Activated CD8-positive, alpha-beta T cell treated with anti-CD3 and anti-CD28 coated beads for 36 hours (primary cell): ENCODE data around the gene ACKR3. TPM values are rescaled to one million over a fixed set of nuclear protein-coding genes. Genes with fewer than 3 reads are reported as not detected.

Experiments used
- ATAC-seq: fragments of 200-7000 bp; cut with Tn5 transposase; one replicate; pipeline ENCODE4 v1.10.0; 2021; ENCODE audit warnings: mild to moderate bottlenecking, moderate library complexity
- CTCF ChIA-PET: fragments of 350-600 bp; sonication (Branson Sonifier 250); formaldehyde crosslinking; loops from one replicate; lab custom pipeline; 2021; ENCODE audit warnings: antibody characterized with exemption; lab: Charles Lee
- POLR2A ChIA-PET: fragments of 350-600 bp; sonication (Branson Sonifier 250); formaldehyde crosslinking; loops from one replicate; lab custom pipeline; 2021; ENCODE audit warnings: antibody characterized with exemption; lab: Charles Lee
- DNase-seq: peaks from one replicate; pipeline ENCODE4 v3.0.0-alpha.2; 2020
- H3K27ac Mint-ChIP-seq: one replicate; pipeline ENCODE4 v1.8.0; 2021; ENCODE audit warnings: mild to moderate bottlenecking, mixed read lengths
- H3K27me3 Mint-ChIP-seq: one replicate; pipeline ENCODE4 v1.8.0; 2021; ENCODE audit warnings: mixed read lengths
- H3K36me3 Mint-ChIP-seq: one replicate; pipeline ENCODE4 v1.8.0; 2021; ENCODE audit warnings: low read depth, mixed read lengths
- H3K4me1 Mint-ChIP-seq: one replicate; pipeline ENCODE4 v1.8.0; 2021; ENCODE audit warnings: low read depth, mixed read lengths
- H3K4me3 Mint-ChIP-seq: one replicate; pipeline ENCODE4 v1.8.0; 2021; ENCODE audit warnings: mild to moderate bottlenecking, moderate library complexity, mixed read lengths
- H3K9me3 Mint-ChIP-seq: one replicate; pipeline ENCODE4 v1.8.0; 2021; ENCODE audit warnings: mixed read lengths
- CTCF ChIP-seq: fragments of 200-600 bp; IDR thresholded peaks from one replicate; pipeline ENCODE4 v1.8.0; 2022; ENCODE audit warnings: antibody characterized with exemption, mild to moderate bottlenecking
- intact Hi-C: fragments of 100-400 bp; cut with micrococcal nuclease; formaldehyde crosslinking; loops from one replicate; pipeline ENCODE4 v1.10.0; 2022
- total RNA-seq, 2 experiments: library from RNA; stranded (reverse); gene quantifications; one replicate each; pipeline ENCODE4 v1.2.3, GENCODE V29; 2021

ACKR3 gene
- total RNA-seq, 2 experiments from 2014 or later: 2.4 to 3.4 TPM

- no peak overlapping the region for H3K27ac Mint-ChIP-seq
- POLR2A ChIA-PET: no interaction called here
- H3K36me3 Mint-ChIP-seq: peaks cover 3% of the 10 kb centered on the region
- CTCF ChIA-PET: no interaction called here
- H3K4me3 Mint-ChIP-seq: no peak overlapping the region
- intact Hi-C loops: no loop called here
- DNase-seq: no peak
- H3K9me3 Mint-ChIP-seq: no peaks in the 10 kb centered on the region
- no peak for TF ChIP-seq CTCF
- peaks cover 2% of the 10 kb centered on the region for H3K4me1 Mint-ChIP-seq
- no peak for ATAC-seq
- H3K27me3 Mint-ChIP-seq: no peaks in the 10 kb centered on the region
Measured at GRCh38 chr2:236575510-236575909, 5.9 kb downstream of the ACKR3 start.

- ChIA-PET POLR2A (no interaction called here), CTCF (interaction anchor here (1.3 kb wide), 2 partner anchors 63 to 64 kb away, joined by 5 read pairs; no protein-coding TSS in a partner anchor)
- Mint-ChIP-seq H3K4me3 (no peak overlapping the region), H3K36me3 (peaks cover 9% of the 10 kb centered on the region), H3K4me1 (no peaks in the 10 kb centered on the region), H3K27ac (no peak overlapping the region), H3K9me3 (no peaks in the 10 kb centered on the region), H3K27me3 (no peaks in the 10 kb centered on the region)
- TF ChIP-seq CTCF: no peak
- DNase-seq (no peak), ATAC-seq (no peak)
- intact Hi-C loops: no loop called here
Measured at GRCh38 chr2:236576087-236576486, 6.5 kb downstream of the ACKR3 start.

- Mint-ChIP-seq H3K27ac (no peak overlapping the region), H3K36me3 (peaks cover 10% of the 10 kb centered on the region), H3K27me3 (no peaks in the 10 kb centered on the region), H3K4me1 (no peaks in the 10 kb centered on the region), H3K4me3 (no peak overlapping the region), H3K9me3 (no peaks in the 10 kb centered on the region)
- intact Hi-C loops: no loop called here
- no peak for DNase-seq
- ATAC-seq: no peak
- ChIA-PET POLR2A (no interaction called here), CTCF (interaction anchor here (1.3 kb wide), 2 partner anchors 64 kb away, joined by 5 read pairs; no protein-coding TSS in a partner anchor)
- TF ChIP-seq CTCF: no peak
Measured at GRCh38 chr2:236576953-236577352, 7.3 kb downstream of the ACKR3 start.

GRCh38 chr2:236577481-236578410 is 8.1 kb downstream of the ACKR3 start:
- Mint-ChIP-seq H3K9me3 (no peaks in the 10 kb centered on the region), H3K36me3 (peaks cover 10% of the 10 kb centered on the region), H3K4me1 (no peaks in the 10 kb centered on the region), H3K4me3 (no peak overlapping the region), H3K27me3 (no peaks in the 10 kb centered on the region), H3K27ac (no peak overlapping the region)
- CTCF ChIA-PET: interaction anchor here (0.8 to 1.5 kb wide), 2 partner anchors 8 to 9 kb away, joined by 4 to 5 read pairs; partner anchors contain the start of gene ACKR3
- intact Hi-C loops: no loop called here
- POLR2A ChIA-PET: no interaction called here
- TF ChIP-seq CTCF: no peak
- DNase-seq: no peak
- no peak for ATAC-seq

GRCh38 chr2:236578411-236578846 is 8.8 kb downstream of the ACKR3 start:
- POLR2A ChIA-PET: no interaction called here
- intact Hi-C loops: no loop called here
- ATAC-seq (no peak), DNase-seq (no peak)
- peaks cover 10% of the 10 kb centered on the region for H3K36me3 Mint-ChIP-seq
- H3K27ac Mint-ChIP-seq: no peak overlapping the region
- H3K4me1 Mint-ChIP-seq: no peaks in the 10 kb centered on the region
- H3K4me3 Mint-ChIP-seq: no peak overlapping the region
- TF ChIP-seq CTCF: no peak
- CTCF ChIA-PET: interaction anchor here (0.8 to 1.5 kb wide), 2 partner anchors 9 to 10 kb away, joined by 4 to 5 read pairs; partner anchors contain the start of gene ACKR3
- no peaks in the 10 kb centered on the region for H3K9me3 Mint-ChIP-seq
- H3K27me3 Mint-ChIP-seq: no peaks in the 10 kb centered on the region
